Measurements from ENCODE around the gene TTC39A.

The TTC39A gene

GRCh38 chr1:51247499-51247898, 82.9 kb downstream of the TTC39A start:
- DNase-seq (ENCODE audit: low read depth) = no peak
- no peak for TF ChIP-seq CTCF (conservative IDR thresholded peaks at IDR 0.05; ENCODE audit: low read depth, low read length)
- H3K4me3 ChIP-seq (ENCODE audit: low read length) = no peak overlapping the region

- no peak for TF ChIP-seq CTCF (conservative IDR thresholded peaks at IDR 0.05; ENCODE audit: low read depth, low read length)
- no peak for DNase-seq (ENCODE audit: low read depth)
- no peak overlapping the region for H3K4me3 ChIP-seq (ENCODE audit: low read length)
Observed at GRCh38 chr1:51247022-51247421, 83.3 kb downstream of the TTC39A start.

GRCh38 chr1:51242546-51242945, 87.8 kb downstream of the TTC39A start:
- TF ChIP-seq CTCF (conservative IDR thresholded peaks at IDR 0.05; ENCODE audit: low read depth, low read length) = no peak
- H3K4me3 ChIP-seq (ENCODE audit: low read length) = no peak overlapping the region
- no peak for DNase-seq (ENCODE audit: low read depth)

- DNase-seq (ENCODE audit: low read depth) = no peak
- TF ChIP-seq CTCF (conservative IDR thresholded peaks at IDR 0.05; ENCODE audit: low read depth, low read length) = no peak
- no peak overlapping the region for H3K4me3 ChIP-seq (ENCODE audit: low read length)
Observed at GRCh38 chr1:51241119-51241518, 89.2 kb downstream of the TTC39A start.

GRCh38 chr1:51240084-51240483, 90.3 kb downstream of the TTC39A start:
- TF ChIP-seq CTCF (conservative IDR thresholded peaks at IDR 0.05; ENCODE audit: low read depth, low read length) = no peak
- DNase-seq (ENCODE audit: low read depth) = no peak
- H3K4me3 ChIP-seq (ENCODE audit: low read length) = no peak overlapping the region

GRCh38 chr1:51238034-51238403, 92.3 kb downstream of the TTC39A start:
- TF ChIP-seq CTCF (conservative IDR thresholded peaks at IDR 0.05; ENCODE audit: low read depth, low read length) = no peak
- DNase-seq (ENCODE audit: low read depth) = no peak

GRCh38 chr1:51237351-51238033, 92.9 kb downstream of the TTC39A start:
- H3K4me3 ChIP-seq (ENCODE audit: low read length) = peak overlapping the region; percentile 84
- DNase-seq (ENCODE audit: low read depth) = no peak
- no peak for TF ChIP-seq CTCF (conservative IDR thresholded peaks at IDR 0.05; ENCODE audit: low read depth, low read length)

More at GRCh38 chr1:51238034-51238403, 92.3 kb downstream of the TTC39A start:
- peak overlapping the region; percentile 84 for H3K4me3 ChIP-seq (ENCODE audit: low read length)

Data from retinal pigment epithelial cell (primary cell).